ENCODE measurements around the gene EXOC5. TPM values are rescaled to one million over a fixed set of nuclear protein-coding genes. Genes with fewer than 3 reads are reported as not detected.
"Not testable (repeated sequence)": the region's sequence is repeated elsewhere in the genome, so short reads cannot be mapped to it uniquely, and the experiment has no call there.

The EXOC5 gene
- total RNA-seq, 8 experiments from 2014 or later = 35.6 to 68.6 (median 50.4) TPM

GRCh38 chr14:57240115-57240514 is 28.6 kb downstream of the EXOC5 start:
- H3K4me1 ChIP-seq (replicated peaks in 1 of 2); H3K4me3 ChIP-seq; ATAC-seq (replicated peaks in 6 of 8); in situ Hi-C loops (cut with MboI; ENCODE audit: low pct_unique_long_range_greater_than_20kb in 2 of 9, low sequenced_read_pairs in 9 of 9, unreplicated experiment in 9 of 9); H3K27ac ChIP-seq: not testable (repeated sequence)
- WGBS, 10 experiments = 80 to 100% (median 94%) methylated on average over 1 to 7 of the region's 7 CpGs; no CpG with 5 or more reads in 3 of the 10 experiments

- ATAC-seq (replicated peaks in 6 of 8) = no peak
Observed at GRCh38 chr14:57232006-57232405, 36.7 kb downstream of the EXOC5 start.

GRCh38 chr14:57228320-57228719 is 40.4 kb downstream of the EXOC5 start:
- H3K27ac ChIP-seq; in situ Hi-C loops (cut with MboI; ENCODE audit: low pct_unique_long_range_greater_than_20kb in 2 of 9, low sequenced_read_pairs in 9 of 9, unreplicated experiment in 9 of 9); H3K4me1 ChIP-seq (replicated peaks in 1 of 2); H3K4me3 ChIP-seq; ATAC-seq (replicated peaks in 6 of 8): not testable (repeated sequence)
- WGBS, 10 experiments = 79 to 100% (median 100%) methylated on average over 1 to 2 of the region's 2 CpGs; no CpG with 5 or more reads in 5 of the 10 experiments

More at GRCh38 chr14:57232006-57232405, 36.7 kb downstream of the EXOC5 start:
- WGBS, 10 experiments = 75 to 100% (median 100%) methylated on average over 1 of the region's 1 CpG
- H3K27ac ChIP-seq = no peak overlapping the region
- in situ Hi-C loops (cut with MboI; ENCODE audit: low pct_unique_long_range_greater_than_20kb in 2 of 9, low sequenced_read_pairs in 9 of 9, unreplicated experiment in 9 of 9) = no loop called here
- no peak overlapping the region for H3K4me3 ChIP-seq
- H3K4me1 ChIP-seq (replicated peaks in 1 of 2) = no peaks in the 10 kb centered on the region

GRCh38 chr14:57227083-57227482 is 41.6 kb downstream of the EXOC5 start:
- in situ Hi-C loops (cut with MboI; ENCODE audit: low pct_unique_long_range_greater_than_20kb in 2 of 9, low sequenced_read_pairs in 9 of 9, unreplicated experiment in 9 of 9) = no loop called here
- no peak overlapping the region for H3K27ac ChIP-seq
- WGBS, 10 experiments = 58 to 94% (median 71%) methylated on average over 2 of the region's 2 CpGs; no CpG with 5 or more reads in 1 of the 10 experiments
- no peak overlapping the region for H3K4me3 ChIP-seq
- no peak for ATAC-seq (replicated peaks in 6 of 8)
- H3K4me1 ChIP-seq (replicated peaks in 1 of 2) = no peaks in the 10 kb centered on the region

- H3K4me3 ChIP-seq = no peak overlapping the region
- no peaks in the 10 kb centered on the region for H3K4me1 ChIP-seq (replicated peaks in 1 of 2)
- in situ Hi-C loops (cut with MboI; ENCODE audit: low pct_unique_long_range_greater_than_20kb in 2 of 9, low sequenced_read_pairs in 9 of 9, unreplicated experiment in 9 of 9) = no loop called here
- H3K27ac ChIP-seq = no peak overlapping the region
- 80 to 100% (median 96%) methylated on average over 2 to 3 of the region's 3 CpGs; no CpG with 5 or more reads in 2 of the 10 experiments for WGBS, 10 experiments
- ATAC-seq (replicated peaks in 6 of 8) = no peak
Observed at GRCh38 chr14:57221931-57222330, 46.8 kb downstream of the EXOC5 start.

- in situ Hi-C loops (cut with MboI; ENCODE audit: low pct_unique_long_range_greater_than_20kb in 2 of 9, low sequenced_read_pairs in 9 of 9, unreplicated experiment in 9 of 9) = no loop called here
- Histone ChIP-seq H3K4me3 (no peak overlapping the region), H3K27ac (no peak overlapping the region), H3K4me1 (replicated peaks in 1 of 2) (no peaks in the 10 kb centered on the region)
- ATAC-seq (replicated peaks in 6 of 8) = no peak
- 90 to 100% (median 96%) methylated on average over 2 of the region's 2 CpGs; no CpG with 5 or more reads in 4 of the 10 experiments for WGBS, 10 experiments
Observed at GRCh38 chr14:57212919-57213318, 55.8 kb downstream of the EXOC5 start.

- in situ Hi-C loops (cut with MboI; ENCODE audit: low pct_unique_long_range_greater_than_20kb in 2 of 9, low sequenced_read_pairs in 9 of 9, unreplicated experiment in 9 of 9) = no loop called here
- Histone ChIP-seq H3K4me3 (no peak overlapping the region), H3K27ac (no peak overlapping the region), H3K4me1 (replicated peaks in 1 of 2) (no peaks in the 10 kb centered on the region)
- ATAC-seq (replicated peaks in 6 of 8) = no peak
- WGBS, 10 experiments = 49 to 100% (median 94%) methylated on average over 2 to 4 of the region's 4 CpGs
Observed at GRCh38 chr14:57209561-57209960, 59.1 kb downstream of the EXOC5 start.

GRCh38 chr14:57205938-57206337 is 62.8 kb downstream of the EXOC5 start:
- no peaks in the 10 kb centered on the region for H3K4me1 ChIP-seq (replicated peaks in 1 of 2)
- no peak for ATAC-seq (replicated peaks in 6 of 8)
- in situ Hi-C loops (cut with MboI; ENCODE audit: low pct_unique_long_range_greater_than_20kb in 2 of 9, low sequenced_read_pairs in 9 of 9, unreplicated experiment in 9 of 9) = no loop called here
- H3K27ac ChIP-seq = no peak overlapping the region
- 91 to 100% (median 96%) methylated on average over 1 to 5 of the region's 5 CpGs for WGBS, 10 experiments
- no peak overlapping the region for H3K4me3 ChIP-seq

GRCh38 chr14:57202672-57203071 is 66.0 kb downstream of the EXOC5 start:
- in situ Hi-C loops (cut with MboI; ENCODE audit: low pct_unique_long_range_greater_than_20kb in 2 of 9, low sequenced_read_pairs in 9 of 9, unreplicated experiment in 9 of 9); H3K4me1 ChIP-seq (replicated peaks in 1 of 2); H3K27ac ChIP-seq; H3K4me3 ChIP-seq: not testable (repeated sequence)
- ATAC-seq (replicated peaks in 6 of 8) = peak in 1 of 8 experiments; percentile 35

GRCh38 chr14:57199921-57200320 is 68.8 kb downstream of the EXOC5 start:
- WGBS, 10 experiments = 20 to 100% (median 72%) methylated on average over 1 to 5 of the region's 6 CpGs; no CpG with 5 or more reads in 4 of the 10 experiments
- ATAC-seq (replicated peaks in 6 of 8) = peak in 2 of 8 experiments; percentile 97 to 99
- Histone ChIP-seq H3K4me1 (replicated peaks in 1 of 2) (no peaks in the 10 kb centered on the region), H3K4me3 (no peak overlapping the region), H3K27ac (no peak overlapping the region)
- in situ Hi-C loops (cut with MboI; ENCODE audit: low pct_unique_long_range_greater_than_20kb in 2 of 9, low sequenced_read_pairs in 9 of 9, unreplicated experiment in 9 of 9) = loop anchor here in 2 of 9 experiments (25.0 kb wide), 3 partner anchors 338 to 688 kb away; no protein-coding TSS in a partner anchor

- peak in 4 of 8 experiments; percentile 37 to 94 (median 84) for ATAC-seq (replicated peaks in 6 of 8)
- in situ Hi-C loops (cut with MboI; ENCODE audit: low pct_unique_long_range_greater_than_20kb in 2 of 9, low sequenced_read_pairs in 9 of 9, unreplicated experiment in 9 of 9) = loop anchor here in 2 of 9 experiments (25.0 kb wide), 3 partner anchors 327 to 677 kb away; no protein-coding TSS in a partner anchor
- Histone ChIP-seq H3K27ac (no peak overlapping the region), H3K4me1 (replicated peaks in 1 of 2) (no peaks in the 10 kb centered on the region), H3K4me3 (no peak overlapping the region)
- 6 to 94% (median 66%) methylated on average over 3 to 7 of the region's 7 CpGs for WGBS, 10 experiments
Observed at GRCh38 chr14:57189070-57189469, 79.6 kb downstream of the EXOC5 start.

GRCh38 chr14:57182760-57183503 is 85.8 kb downstream of the EXOC5 start:
- 0 to 19% (median 11%) methylated on average over 2 to 5 of the region's 5 CpGs; no CpG with 5 or more reads in 1 of the 10 experiments for WGBS, 10 experiments
- in situ Hi-C loops (cut with MboI; ENCODE audit: low pct_unique_long_range_greater_than_20kb in 2 of 9, low sequenced_read_pairs in 9 of 9, unreplicated experiment in 9 of 9) = loop anchor here in 2 of 9 experiments (25.0 kb wide), 3 partner anchors 321 to 671 kb away; no protein-coding TSS in a partner anchor
- Histone ChIP-seq H3K4me1 (replicated peaks in 1 of 2) (no peaks in the 10 kb centered on the region), H3K4me3 (no peak overlapping the region), H3K27ac (no peak overlapping the region)
- ATAC-seq (replicated peaks in 6 of 8) = peak in 3 of 8 experiments; percentile 33 to 65 (median 64)

GRCh38 chr14:57179273-57179672 is 89.4 kb downstream of the EXOC5 start:
- 40 to 100% (median 58%) methylated on average over 1 to 3 of the region's 4 CpGs; no CpG with 5 or more reads in 6 of the 10 experiments for WGBS, 10 experiments
- ATAC-seq (replicated peaks in 6 of 8) = peak in 1 of 8 experiments; percentile 43
- H3K4me3 ChIP-seq = no peak overlapping the region
- H3K27ac ChIP-seq = no peak overlapping the region
- in situ Hi-C loops (cut with MboI; ENCODE audit: low pct_unique_long_range_greater_than_20kb in 2 of 9, low sequenced_read_pairs in 9 of 9, unreplicated experiment in 9 of 9) = loop anchor here in 2 of 9 experiments (25.0 kb wide), 3 partner anchors 317 to 667 kb away; no protein-coding TSS in a partner anchor
- no peaks in the 10 kb centered on the region for H3K4me1 ChIP-seq (replicated peaks in 1 of 2)
